Measurements from ENCODE around the gene MAP3K10. TPM values are rescaled to one million over a fixed set of nuclear protein-coding genes. Genes with fewer than 3 reads are reported as not detected.

Gene MAP3K10
- total RNA-seq, 1 donor from 2014 or later = 22.7 TPM

- no peak for TF ChIP-seq CTCF (IDR thresholded peaks at IDR 0.05)
- Mint-ChIP-seq H3K4me3 (ENCODE audit: unreplicated experiment) (no peak overlapping the region), H3K4me1 (ENCODE audit: low read depth) (no peaks in the 10 kb centered on the region), H3K36me3 (ENCODE audit: low read depth) (peaks cover 7% of the 10 kb centered on the region), H3K27ac (ENCODE audit: unreplicated experiment) (no peak overlapping the region), H3K9me3 (ENCODE audit: low read depth) (no peaks in the 10 kb centered on the region), H3K27me3 (ENCODE audit: low read depth) (no peaks in the 10 kb centered on the region)
- peak; percentile 56 for DNase-seq (ENCODE audit: low spot score)
These were observed 73.3 kb downstream of the MAP3K10 start for GRCh38 chr19:40264314-40265054.

Other genes with a start within 250 kb of the MAP3K10 start
- 75.2 to 94.4 TPM (median 75.4 TPM) in 3 replicates for gene PSMC4, start 220.3 kb upstream of the MAP3K10 start, total RNA-seq
- 2.0 to 7.5 TPM (median 3.6 TPM) in 3 replicates for gene ZNF546, start 194.4 kb upstream of the MAP3K10 start, total RNA-seq
- gene ZNF780B, start 135.2 kb upstream of the MAP3K10 start, total RNA-seq = 9.5 to 16.0 TPM (median 10.1 TPM) in 3 replicates
- gene ZNF780A, start 100.5 kb upstream of the MAP3K10 start, total RNA-seq = 6.0 to 11.0 TPM (median 10.9 TPM) in 3 replicates
- gene TTC9B, start 27.0 kb downstream of the MAP3K10 start, total RNA-seq = not detected in 3 replicates
- 0.52 to 0.73 TPM (median 0.59 TPM) in 3 replicates for gene CCNP, start 35.3 kb downstream of the MAP3K10 start, total RNA-seq
- gene AKT2, start 93.9 kb downstream of the MAP3K10 start, total RNA-seq = 99.9 to 136 TPM (median 100 TPM) in 3 replicates
- 19.4 to 22.2 TPM (median 21.5 TPM) in 3 replicates for gene C19orf47, start 157.0 kb downstream of the MAP3K10 start, total RNA-seq
- gene PLD3, start 157.3 kb downstream of the MAP3K10 start, total RNA-seq = 478 to 514 TPM (median 487 TPM) in 3 replicates
- gene HIPK4, start 198.8 kb downstream of the MAP3K10 start, total RNA-seq = 0.20 to 0.53 TPM (median 0.46 TPM) in 3 replicates
- 3.6 to 4.9 TPM (median 4.5 TPM) in 3 replicates for gene PRX, start 222.0 kb downstream of the MAP3K10 start, total RNA-seq
- 13.0 to 14.8 TPM (median 14.5 TPM) in 3 replicates for gene SERTAD1, start 234.6 kb downstream of the MAP3K10 start, total RNA-seq

Data from chondrocyte (in vitro differentiated cells).